Neuronal stem cell (in vitro differentiated cells): Measurements from ENCODE around the gene CASTOR1.
A peak's percentile ranks its signal among the peaks of the same experiment; 100 is the strongest.

Experiments used
- DNase-seq: peaks from one replicate; pipeline ENCODE4 v3.0.0-alpha.2; 2013; ENCODE audit warnings: low spot score
- H2AFZ ChIP-seq: one replicate; pipeline ENCODE4 v1.6.1; 2013; ENCODE audit warnings: mild to moderate bottlenecking, low read length, inconsistent platforms
- H2AK5ac ChIP-seq: 2 replicates; pipeline ENCODE4 v1.6.1; 2013; ENCODE audit warnings: low read depth, mild to moderate bottlenecking, inconsistent platforms, low read length, moderate library complexity, mixed read lengths
- H2BK120ac ChIP-seq: 2 replicates; pipeline ENCODE4 v1.6.1; 2013; ENCODE audit warnings: low read depth, mild to moderate bottlenecking, inconsistent platforms, low read length, moderate library complexity, mixed read lengths
- H2BK12ac ChIP-seq: one replicate; pipeline ENCODE4 v1.6.1; 2013; ENCODE audit warnings: low read length, inconsistent platforms
- H2BK15ac ChIP-seq: 2 replicates; pipeline ENCODE4 v1.6.1; 2013; ENCODE audit warnings: mild to moderate bottlenecking, low read length, inconsistent platforms, mixed read lengths
- H2BK5ac ChIP-seq: one replicate; pipeline ENCODE4 v1.6.1; 2013; ENCODE audit warnings: inconsistent platforms, mild to moderate bottlenecking, low read length, moderate library complexity
- H3K14ac ChIP-seq: one replicate; pipeline ENCODE4 v1.6.1; 2013; ENCODE audit warnings: low read length, inconsistent platforms
- H3K18ac ChIP-seq: 2 replicates; pipeline ENCODE4 v1.6.1; 2013; ENCODE audit warnings: low read length, inconsistent platforms
- H3K23ac ChIP-seq: 2 replicates; pipeline ENCODE4 v1.6.1; 2013; ENCODE audit warnings: low read depth, mild to moderate bottlenecking, mixed read lengths, low read length, inconsistent platforms; ENCODE audit not compliant: poor library complexity
- H3K27ac ChIP-seq: replicated peaks from 3 replicates; pipeline ENCODE4 v1.5.1; 2013; ENCODE audit warnings: low read length, inconsistent platforms
- H3K27me3 ChIP-seq, 3 experiments: 2 replicates each; pipeline ENCODE4 v1.6.1; 2013; ENCODE audit warnings: low read length in 3 of 3, mild to moderate bottlenecking in 2 of 3, inconsistent platforms in 1 of 3, low read depth in 1 of 3, mixed read lengths in 1 of 3, moderate library complexity in 1 of 3; ENCODE audit not compliant: control insufficient read depth in 3 of 3, insufficient read depth in 3 of 3
- H3K36me3 ChIP-seq, 2 donors: replicated peaks in 1 of 2; 2 replicates each; pipeline ENCODE4 v1.6.1; 2013; ENCODE audit warnings: low read length in 2 of 2; ENCODE audit not compliant: control insufficient read depth in 2 of 2, insufficient read depth in 2 of 2
- H3K4ac ChIP-seq: 2 replicates; pipeline ENCODE4 v1.6.1; 2013; ENCODE audit warnings: inconsistent platforms, mild to moderate bottlenecking, low read length, moderate library complexity
- H3K4me1 ChIP-seq, 2 donors: 1 replicate in 1 of 2; 2 replicates in 1 of 2; pipeline ENCODE4 v1.6.1; 2013; ENCODE audit warnings: low read length in 2 of 2, low read depth in 1 of 2; ENCODE audit not compliant: control insufficient read depth in 2 of 2, insufficient read depth in 1 of 2
- H3K4me2 ChIP-seq: one replicate; pipeline ENCODE4 v1.6.1; 2013; ENCODE audit warnings: mild to moderate bottlenecking, low read length, inconsistent platforms; ENCODE audit not compliant: insufficient read depth, poor library complexity, severe bottlenecking
- H3K4me3 ChIP-seq, 2 donors: 2 replicates each; pipeline ENCODE4 v1.5.1; 2013; ENCODE audit warnings: low read length in 2 of 2, mild to moderate bottlenecking in 2 of 2, inconsistent platforms in 1 of 2, moderate library complexity in 1 of 2
- H3K79me1 ChIP-seq: one replicate; pipeline ENCODE4 v1.6.1; 2013; ENCODE audit warnings: low read depth, mild to moderate bottlenecking, inconsistent platforms, low read length, moderate library complexity
- H3K9ac ChIP-seq: one replicate; pipeline ENCODE4 v1.6.1; 2013; ENCODE audit warnings: mild to moderate bottlenecking, low read depth, low read length, inconsistent platforms; ENCODE audit not compliant: poor library complexity
- H3K9me3 ChIP-seq, 2 donors: replicated peaks in 1 of 2; 2 replicates each; pipeline versions ENCODE3 to v1.6.1; 2013; ENCODE audit warnings: low read length in 2 of 2, mild to moderate bottlenecking in 2 of 2, inconsistent platforms in 1 of 2, low read depth in 1 of 2, mixed read lengths in 1 of 2, moderate library complexity in 1 of 2; ENCODE audit not compliant: control insufficient read depth in 2 of 2, insufficient read depth in 1 of 2
- H4K8ac ChIP-seq: one replicate; pipeline ENCODE4 v1.6.1; 2013; ENCODE audit warnings: low read depth, mild to moderate bottlenecking, inconsistent platforms, low read length, moderate library complexity
- H4K91ac ChIP-seq: one replicate; pipeline ENCODE4 v1.6.1; 2013; ENCODE audit warnings: low read length, low read depth, mild to moderate bottlenecking, inconsistent platforms; ENCODE audit not compliant: poor library complexity
- WGBS, 2 donors: extraction: QIAGEN DNeasy Blood & Tissue Kit; methylation state at CpG; one replicate each; pipeline ENCODE4 v1.1.7; 2013; ENCODE audit warnings: missing lambda C conversion rate in 2 of 2, mixed read lengths in 1 of 2; ENCODE audit not compliant: insufficient read length in 2 of 2, insufficient replicate concordance in 1 of 2; ENCODE audit errors: extremely low coverage in 2 of 2; 5-methylcytosine and 5-hydroxymethylcytosine counted together

CASTOR1 gene

DNA sequence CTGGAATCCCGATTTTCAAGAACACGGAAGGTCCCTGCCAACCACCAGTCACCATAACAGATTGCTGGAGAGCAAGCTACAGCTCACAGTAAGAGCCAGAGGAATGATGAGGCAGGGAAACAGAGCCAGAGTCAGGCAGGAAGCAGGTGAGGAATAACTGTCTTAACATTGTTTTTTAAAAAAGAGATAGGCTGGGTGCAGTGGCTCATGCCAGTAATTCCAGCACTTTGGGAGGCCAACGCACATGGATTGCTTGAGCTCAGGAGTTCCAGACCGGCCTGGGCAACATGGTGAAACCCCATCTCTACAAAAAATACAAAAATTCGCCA is 13.5 kb upstream of the CASTOR1 start:
- Histone ChIP-seq H3K36me3 (peaks cover 0 to 4% of the 10 kb centered on the region in 2 donors), H2BK15ac (no peak overlapping the region), H3K4me1 (peaks cover 4 to 8% of the 10 kb centered on the region in 2 donors), H3K79me1 (no peaks in the 10 kb centered on the region), H2BK5ac (no peak overlapping the region), H3K18ac (no peak overlapping the region), H3K4ac (no peak overlapping the region), H3K9me3 (no peaks in the 10 kb centered on the region), H3K27me3 (no peaks in the 10 kb centered on the region), H3K23ac (no peak overlapping the region), H2AFZ (no peak overlapping the region), H3K4me3 (no peak overlapping the region), H3K4me2 (no peak overlapping the region), H2BK120ac (no peak overlapping the region), H2AK5ac (no peak overlapping the region), H3K14ac (no peak overlapping the region), H3K9ac (no peak overlapping the region), H4K8ac (no peak overlapping the region), H3K27ac (no peak overlapping the region), H2BK12ac (no peak overlapping the region), H4K91ac (no peak overlapping the region)
- no peak for DNase-seq
- no CpG with 5 or more reads among the region's 5 CpGs for WGBS, 2 donors

DNA sequence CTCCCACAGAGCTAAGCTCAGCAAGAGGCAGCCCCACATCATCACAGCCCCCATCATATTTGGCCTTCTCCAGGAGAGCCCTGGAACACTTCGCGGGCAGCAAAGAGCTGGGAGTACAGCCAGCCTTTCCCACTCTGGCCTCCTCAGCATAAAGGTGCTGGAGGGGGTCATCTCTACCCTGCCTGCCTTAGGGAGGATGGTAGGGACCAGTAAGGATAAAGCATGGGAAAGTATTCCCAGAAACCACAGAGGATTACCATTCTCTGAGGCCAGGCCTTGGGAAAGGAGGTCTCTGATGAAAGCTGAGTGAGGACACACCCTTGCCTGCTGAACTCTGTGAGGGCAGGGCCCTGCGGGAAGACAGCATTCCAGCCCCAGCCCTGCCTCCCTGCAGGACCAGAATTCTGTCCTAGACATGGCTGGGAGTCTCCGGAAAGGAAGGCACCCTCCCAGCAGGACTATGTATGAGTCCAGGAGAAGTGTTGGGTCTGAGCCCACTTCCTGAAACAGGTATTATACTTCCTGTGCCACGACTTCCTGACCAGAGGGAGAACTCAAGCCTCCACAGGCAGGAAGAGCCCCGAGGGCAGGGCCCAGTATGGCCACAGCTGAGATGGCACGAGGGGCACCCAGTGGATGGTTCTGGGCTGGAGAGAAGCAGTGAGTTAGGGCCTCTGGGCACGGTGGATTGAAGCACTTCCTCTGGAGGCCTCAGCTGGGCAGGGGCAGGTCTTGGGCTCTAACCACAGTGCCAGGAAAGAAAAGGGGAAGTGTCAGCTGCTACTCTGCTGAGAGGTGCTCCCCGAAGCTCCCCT is 12.9 kb upstream of the CASTOR1 start:
- no peak overlapping the region for H3K14ac ChIP-seq
- no peak overlapping the region for H2AFZ ChIP-seq
- H3K4me3 ChIP-seq: no peak overlapping the region
- no peak overlapping the region for H2BK5ac ChIP-seq
- no peak overlapping the region for H3K4ac ChIP-seq
- H3K79me1 ChIP-seq: no peaks in the 10 kb centered on the region
- no peak overlapping the region for H2AK5ac ChIP-seq
- no peak overlapping the region for H3K9ac ChIP-seq
- H3K9me3 ChIP-seq: no peaks in the 10 kb centered on the region
- peaks cover 0 to 4% of the 10 kb centered on the region in 2 donors for H3K36me3 ChIP-seq
- no peak overlapping the region for H3K4me2 ChIP-seq
- no peak overlapping the region for H2BK120ac ChIP-seq
- H4K91ac ChIP-seq: peak overlapping the region; percentile 61
- peaks cover 4 to 8% of the 10 kb centered on the region in 2 donors for H3K4me1 ChIP-seq
- H2BK15ac ChIP-seq: no peak overlapping the region
- no peak overlapping the region for H4K8ac ChIP-seq
- DNase-seq: no peak
- no CpG with 5 or more reads among the region's 9 CpGs for WGBS, 2 donors
- H3K27ac ChIP-seq: no peak overlapping the region
- H3K18ac ChIP-seq: no peak overlapping the region
- no peaks in the 10 kb centered on the region for H3K27me3 ChIP-seq
- H2BK12ac ChIP-seq: no peak overlapping the region
- H3K23ac ChIP-seq: no peak overlapping the region

DNA sequence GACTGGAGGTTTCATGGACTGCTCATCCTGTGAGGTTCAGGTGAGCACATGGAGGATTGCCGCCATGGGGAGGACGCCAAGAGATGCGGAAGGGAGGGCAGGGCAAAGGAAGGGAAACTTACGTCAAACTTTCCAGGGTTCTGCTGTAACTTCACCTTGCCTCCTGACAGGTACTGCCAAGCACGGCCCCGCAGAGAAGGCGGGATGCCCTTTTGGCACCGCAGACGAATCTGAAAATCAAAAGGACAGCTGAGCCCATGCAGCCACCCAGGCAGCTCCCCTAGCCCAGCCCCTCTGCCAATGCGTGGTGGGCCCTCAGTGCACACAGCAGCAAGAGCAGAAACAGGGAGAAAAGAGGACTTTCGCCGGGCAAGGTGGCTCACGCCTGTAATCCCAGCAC is 10.0 kb upstream of the CASTOR1 start:
- H3K4me1 ChIP-seq: peaks cover 0 to 3% of the 10 kb centered on the region in 2 donors
- no peak overlapping the region for H3K4me2 ChIP-seq
- no peak overlapping the region for H2BK15ac ChIP-seq
- no peak overlapping the region for H2BK5ac ChIP-seq
- no peaks in the 10 kb centered on the region for H3K27me3 ChIP-seq
- H2AFZ ChIP-seq: no peak overlapping the region
- no CpG with 5 or more reads among the region's 13 CpGs for WGBS, 2 donors
- DNase-seq: no peak
- peaks cover 2% of the 10 kb centered on the region for H3K79me1 ChIP-seq
- no peak overlapping the region for H2BK120ac ChIP-seq
- H3K14ac ChIP-seq: no peak overlapping the region
- H3K9ac ChIP-seq: no peak overlapping the region
- H3K23ac ChIP-seq: no peak overlapping the region
- no peaks in the 10 kb centered on the region for H3K9me3 ChIP-seq
- H2BK12ac ChIP-seq: no peak overlapping the region
- no peak overlapping the region for H3K4ac ChIP-seq
- no peak overlapping the region for H2AK5ac ChIP-seq
- no peak overlapping the region for H4K91ac ChIP-seq
- H3K4me3 ChIP-seq: no peak overlapping the region
- no peak overlapping the region for H3K27ac ChIP-seq
- no peak overlapping the region for H4K8ac ChIP-seq
- peaks cover under 1 to 11% of the 10 kb centered on the region in 2 donors for H3K36me3 ChIP-seq
- peak overlapping the region; percentile 67 for H3K18ac ChIP-seq

DNA sequence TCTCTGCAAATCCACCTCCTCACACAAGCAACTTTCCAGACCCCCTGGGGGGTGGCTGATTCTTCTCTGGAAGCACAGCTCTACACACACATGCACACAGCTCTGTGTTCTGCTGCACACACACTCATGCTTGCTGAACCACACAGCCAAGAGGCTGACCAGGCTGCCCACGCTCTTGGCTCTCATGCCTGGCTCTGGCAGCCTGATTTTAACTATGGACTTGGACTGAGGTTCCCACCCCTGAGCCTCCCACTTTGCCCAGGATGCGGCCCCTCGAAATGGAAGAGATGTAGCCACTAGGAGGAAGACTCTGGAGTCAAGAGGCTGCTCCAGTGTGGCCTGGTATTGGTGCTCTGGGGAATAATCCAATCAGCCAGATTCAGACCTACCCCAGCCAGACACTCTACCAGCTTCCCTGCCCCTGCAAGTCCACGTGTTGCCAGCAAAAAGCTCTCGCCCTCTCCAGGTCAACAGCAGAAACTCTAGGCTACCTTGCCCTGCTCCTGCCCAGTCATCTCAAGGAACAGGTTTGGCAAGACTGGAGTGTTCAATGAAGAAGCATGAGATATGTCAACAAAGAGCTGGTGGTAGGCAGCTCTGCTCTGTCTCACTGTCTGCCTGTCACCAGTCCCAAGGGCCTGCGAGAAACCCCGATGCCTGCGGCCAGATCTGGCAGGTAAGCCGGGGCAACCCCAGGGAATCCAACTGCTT is 8.8 kb upstream of the CASTOR1 start:
- H3K23ac ChIP-seq: no peak overlapping the region
- H2AK5ac ChIP-seq: no peak overlapping the region
- H3K18ac ChIP-seq: no peak overlapping the region
- no peaks in the 10 kb centered on the region for H3K27me3 ChIP-seq
- H2BK15ac ChIP-seq: no peak overlapping the region
- no CpG with 5 or more reads among the region's 9 CpGs for WGBS, 2 donors
- H3K9ac ChIP-seq: no peak overlapping the region
- H4K8ac ChIP-seq: no peak overlapping the region
- no peak overlapping the region for H2BK120ac ChIP-seq
- no peak for DNase-seq
- H3K36me3 ChIP-seq: peaks cover 6 to 19% of the 10 kb centered on the region in 2 donors
- no peak overlapping the region for H3K27ac ChIP-seq
- H3K4me2 ChIP-seq: no peak overlapping the region
- H3K4me3 ChIP-seq: no peak overlapping the region
- peaks cover 2% of the 10 kb centered on the region for H3K79me1 ChIP-seq
- no peak overlapping the region for H2AFZ ChIP-seq
- H3K9me3 ChIP-seq: no peaks in the 10 kb centered on the region
- H3K14ac ChIP-seq: no peak overlapping the region
- peaks cover 0 to 3% of the 10 kb centered on the region in 2 donors for H3K4me1 ChIP-seq
- H3K4ac ChIP-seq: no peak overlapping the region
- H2BK12ac ChIP-seq: no peak overlapping the region
- no peak overlapping the region for H4K91ac ChIP-seq
- H2BK5ac ChIP-seq: peak overlapping the region; percentile 16
